ENCODE measurements around the gene ACSS2. TPM values are rescaled to one million over a fixed set of nuclear protein-coding genes. Genes with fewer than 3 reads are reported as not detected.

Gene ACSS2
- total RNA-seq, 1 experiment from 2014 or later = 25.4 TPM

DNA sequence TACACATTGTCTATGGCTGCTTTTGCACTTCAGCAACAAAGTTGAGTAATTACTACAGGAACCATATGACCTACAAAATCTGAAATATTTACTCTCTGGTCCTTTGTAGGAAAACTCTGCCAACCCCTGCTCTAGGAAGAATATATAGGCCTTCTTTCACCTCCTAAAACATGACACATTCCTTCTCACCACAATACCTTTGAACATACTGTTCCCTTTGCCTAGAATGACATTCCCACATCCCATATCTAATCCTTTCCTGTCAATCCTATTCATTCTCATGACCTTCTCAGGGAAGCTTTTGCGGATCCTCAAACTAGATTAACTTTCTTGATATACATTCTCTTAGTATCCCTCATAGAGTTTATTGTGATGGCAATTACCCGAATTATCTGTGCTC is 33.0 kb upstream of the ACSS2 start:
- Histone ChIP-seq H3K27me3 (ENCODE audit: control insufficient read depth, insufficient read depth, low read length) (no peaks in the 10 kb centered on the region), H3K4me1 (ENCODE audit: control insufficient read depth, insufficient read depth, low read length) (no peaks in the 10 kb centered on the region), H3K4me3 (ENCODE audit: low read depth in 2 of 2, low read length in 2 of 2) (no peak overlapping the region), H3K36me3 (ENCODE audit: control insufficient read depth, insufficient read depth, low read length) (no peaks in the 10 kb centered on the region), H3K9me3 (ENCODE audit: control insufficient read depth, insufficient read depth, low read depth, low read length) (no peaks in the 10 kb centered on the region), H3K27ac (ENCODE audit: low read length) (no peak overlapping the region)
- POLR2A ChIA-PET = interaction anchor here (0.7 kb wide), 1 partner anchor 220 kb away, joined by 8 read pairs; no protein-coding TSS in a partner anchor
- no peak for TF ChIP-seq POLR2AphosphoS5 (IDR thresholded peaks at IDR 0.05; ENCODE audit: low read depth, low read length)
- TF ChIP-seq SIN3A (IDR thresholded peaks at IDR 0.05; ENCODE audit: borderline replicate concordance, insufficient read depth, low read depth, low read length) = no peak
- CTCF ChIA-PET = interaction anchor here (0.7 kb wide), 1 partner anchor 276 kb away, joined by 9 read pairs; no protein-coding TSS in a partner anchor
- ATAC-seq (no peak), DNase-seq (ENCODE audit: low read depth, low spot score) (no peak)
- in situ Hi-C loops (cut with HindIII; ENCODE audit: low pct_unique_long_range_greater_than_20kb, low sequenced_read_pairs) = no loop called here
- BruUV-seq (replicated peaks) = no TSS peak
- intact Hi-C loops (cut with micrococcal nuclease; ENCODE audit: unreplicated experiment) = no loop called here

DNA sequence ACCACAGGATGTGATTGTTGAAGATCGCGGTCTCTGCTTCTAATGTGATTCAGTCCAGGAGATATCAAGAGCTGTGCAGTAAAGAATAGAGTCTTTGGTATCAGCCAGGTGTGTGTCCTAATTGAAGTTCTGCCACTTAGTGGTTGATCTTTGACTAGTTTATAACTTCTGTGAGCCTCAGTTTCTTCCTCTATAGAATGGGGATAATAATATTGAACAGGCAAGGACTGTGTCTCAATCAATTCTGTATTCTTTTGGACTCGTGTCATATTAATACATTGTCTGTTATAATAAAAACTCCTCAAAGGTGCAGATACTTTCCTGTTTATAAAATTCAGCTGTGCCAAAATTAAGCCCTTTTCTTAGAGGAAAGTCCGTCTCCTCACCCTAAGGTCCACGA is 27.8 kb upstream of the ACSS2 start:
- Histone ChIP-seq H3K27me3 (ENCODE audit: control insufficient read depth, insufficient read depth, low read length) (no peaks in the 10 kb centered on the region), H3K4me3 (ENCODE audit: low read depth in 2 of 2, low read length in 2 of 2) (no peak overlapping the region), H3K4me1 (ENCODE audit: control insufficient read depth, insufficient read depth, low read length) (no peaks in the 10 kb centered on the region), H3K36me3 (ENCODE audit: control insufficient read depth, insufficient read depth, low read length) (no peaks in the 10 kb centered on the region), H3K27ac (ENCODE audit: low read length) (no peak overlapping the region), H3K9me3 (ENCODE audit: control insufficient read depth, insufficient read depth, low read depth, low read length) (no peaks in the 10 kb centered on the region)
- POLR2A ChIA-PET = interaction anchor here (0.6 kb wide), 1 partner anchor 436 kb away, joined by 6 read pairs; the partner anchor contains the start of gene EIF6
- TF ChIP-seq, protein P1, sequence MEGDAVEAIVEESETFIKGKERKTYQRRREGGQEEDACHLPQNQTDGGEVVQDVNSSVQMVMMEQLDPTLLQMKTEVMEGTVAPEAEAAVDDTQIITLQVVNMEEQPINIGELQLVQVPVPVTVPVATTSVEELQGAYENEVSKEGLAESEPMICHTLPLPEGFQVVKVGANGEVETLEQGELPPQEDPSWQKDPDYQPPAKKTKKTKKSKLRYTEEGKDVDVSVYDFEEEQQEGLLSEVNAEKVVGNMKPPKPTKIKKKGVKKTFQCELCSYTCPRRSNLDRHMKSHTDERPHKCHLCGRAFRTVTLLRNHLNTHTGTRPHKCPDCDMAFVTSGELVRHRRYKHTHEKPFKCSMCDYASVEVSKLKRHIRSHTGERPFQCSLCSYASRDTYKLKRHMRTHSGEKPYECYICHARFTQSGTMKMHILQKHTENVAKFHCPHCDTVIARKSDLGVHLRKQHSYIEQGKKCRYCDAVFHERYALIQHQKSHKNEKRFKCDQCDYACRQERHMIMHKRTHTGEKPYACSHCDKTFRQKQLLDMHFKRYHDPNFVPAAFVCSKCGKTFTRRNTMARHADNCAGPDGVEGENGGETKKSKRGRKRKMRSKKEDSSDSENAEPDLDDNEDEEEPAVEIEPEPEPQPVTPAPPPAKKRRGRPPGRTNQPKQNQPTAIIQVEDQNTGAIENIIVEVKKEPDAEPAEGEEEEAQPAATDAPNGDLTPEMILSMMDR (IDR thresholded peaks at IDR 0.05) = no peak
- TF ChIP-seq SIN3A (IDR thresholded peaks at IDR 0.05; ENCODE audit: borderline replicate concordance, insufficient read depth, low read depth, low read length) (no peak), POLR2AphosphoS5 (IDR thresholded peaks at IDR 0.05; ENCODE audit: low read depth, low read length) (no peak), REST (IDR thresholded peaks at IDR 0.05; ENCODE audit: insufficient read depth in 1 of 2, low read depth in 2 of 2, low read length in 1 of 2) (no peak), TCF7L2 (IDR thresholded peaks at IDR 0.05; ENCODE audit: low read depth, low read length) (no peak)
- BruUV-seq (replicated peaks) = no TSS peak
- in situ Hi-C loops (cut with HindIII; ENCODE audit: low pct_unique_long_range_greater_than_20kb, low sequenced_read_pairs) (no loop called here), intact Hi-C loops (cut with micrococcal nuclease; ENCODE audit: unreplicated experiment) (no loop called here)
- CTCF ChIA-PET = interaction anchor here (0.8 kb wide), 1 partner anchor 46 kb away, joined by 8 read pairs; no protein-coding TSS in a partner anchor
- ATAC-seq (no peak), DNase-seq (ENCODE audit: low read depth, low spot score) (no peak)

DNA sequence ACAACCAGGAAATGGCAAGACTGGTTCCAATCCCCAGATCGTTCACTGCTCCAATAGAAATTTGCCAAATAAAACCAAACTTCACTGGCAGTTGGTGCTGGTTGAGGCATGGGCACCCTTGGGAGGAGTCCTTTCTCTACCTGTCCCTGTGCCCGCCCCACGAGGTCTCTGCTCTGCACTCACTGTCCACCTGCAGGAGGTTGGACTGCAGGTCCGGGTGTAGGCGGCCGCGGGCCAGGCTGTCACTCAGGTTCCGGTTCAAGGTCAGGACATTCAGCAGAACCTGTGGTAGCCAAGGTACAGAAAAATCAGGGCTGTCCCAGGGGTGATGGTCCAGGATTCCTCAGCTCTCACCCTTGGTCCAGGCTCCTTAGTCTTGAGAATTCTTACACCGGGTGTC is 26.6 kb upstream of the ACSS2 start:
- POLR2A ChIA-PET = no interaction called here
- DNase-seq (ENCODE audit: low read depth, low spot score) = no peak
- intact Hi-C loops (cut with micrococcal nuclease; ENCODE audit: unreplicated experiment) (no loop called here), in situ Hi-C loops (cut with HindIII; ENCODE audit: low pct_unique_long_range_greater_than_20kb, low sequenced_read_pairs) (no loop called here)
- Histone ChIP-seq H3K9me3 (ENCODE audit: control insufficient read depth, insufficient read depth, low read depth, low read length) (no peaks in the 10 kb centered on the region), H3K4me1 (ENCODE audit: control insufficient read depth, insufficient read depth, low read length) (no peaks in the 10 kb centered on the region), H3K27ac (ENCODE audit: low read length) (no peak overlapping the region), H3K4me3 (ENCODE audit: low read depth in 2 of 2, low read length in 2 of 2) (no peak overlapping the region), H3K36me3 (ENCODE audit: control insufficient read depth, insufficient read depth, low read length) (no peaks in the 10 kb centered on the region), H3K27me3 (ENCODE audit: control insufficient read depth, insufficient read depth, low read length) (no peaks in the 10 kb centered on the region)
- no TSS peak for BruUV-seq (replicated peaks)
- no peak for ATAC-seq
- CTCF ChIA-PET = no interaction called here
- TF ChIP-seq REST (IDR thresholded peaks at IDR 0.05; ENCODE audit: insufficient read depth in 1 of 2, low read depth in 2 of 2, low read length in 1 of 2) (no peak), POLR2AphosphoS5 (IDR thresholded peaks at IDR 0.05; ENCODE audit: low read depth, low read length) (no peak), TCF7L2 (IDR thresholded peaks at IDR 0.05; ENCODE audit: low read depth, low read length) (no peak), SIN3A (IDR thresholded peaks at IDR 0.05; ENCODE audit: borderline replicate concordance, insufficient read depth, low read depth, low read length) (no peak)
- TF ChIP-seq, protein P1 (IDR thresholded peaks at IDR 0.05) = no peak
